GM20000 (cell line): ENCODE data around the gene PPP1R9B.
A peak's percentile ranks its signal among the peaks of the same experiment; 100 is the strongest.

Experiments
- DNase-seq: peaks from one replicate; pipeline ENCODE4 v3.0.0; 2012; ENCODE audit warnings: low spot score
- TF ChIP-seq, protein P1 (sequence below): IDR thresholded peaks from 2 replicates; pipeline ENCODE4 v1.5.1; 2012; ENCODE audit warnings: mild to moderate bottlenecking, control low read depth; ENCODE audit errors: extremely low read depth, missing control alignments

PPP1R9B gene

DNA sequence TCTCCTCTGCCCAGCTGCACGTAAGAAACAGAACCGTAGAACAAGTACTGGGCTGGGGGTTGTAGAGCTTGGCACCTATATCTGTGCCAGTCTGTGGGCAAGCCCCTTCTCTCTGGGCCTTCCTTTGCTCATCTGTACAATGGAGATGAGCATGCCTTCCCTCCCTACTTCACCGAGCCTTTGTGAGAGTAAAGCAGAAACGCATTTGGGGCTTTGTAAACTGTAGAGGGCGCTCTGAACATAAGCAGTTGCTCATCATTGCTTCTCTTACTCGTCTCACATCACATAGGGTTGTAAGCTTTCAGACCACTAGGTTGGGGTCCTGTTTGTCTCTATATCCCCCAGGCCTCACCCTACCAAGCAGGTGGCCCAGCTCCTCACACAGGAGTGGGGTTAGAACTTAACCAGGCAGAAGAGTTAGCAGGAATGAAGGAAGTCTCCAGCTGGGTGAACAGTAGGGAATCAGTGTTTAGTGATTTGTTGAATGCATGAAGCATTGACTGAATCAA lies 35.6 kb downstream of the PPP1R9B start:
- peak; percentile 81 for DNase-seq
- TF ChIP-seq, protein P1, sequence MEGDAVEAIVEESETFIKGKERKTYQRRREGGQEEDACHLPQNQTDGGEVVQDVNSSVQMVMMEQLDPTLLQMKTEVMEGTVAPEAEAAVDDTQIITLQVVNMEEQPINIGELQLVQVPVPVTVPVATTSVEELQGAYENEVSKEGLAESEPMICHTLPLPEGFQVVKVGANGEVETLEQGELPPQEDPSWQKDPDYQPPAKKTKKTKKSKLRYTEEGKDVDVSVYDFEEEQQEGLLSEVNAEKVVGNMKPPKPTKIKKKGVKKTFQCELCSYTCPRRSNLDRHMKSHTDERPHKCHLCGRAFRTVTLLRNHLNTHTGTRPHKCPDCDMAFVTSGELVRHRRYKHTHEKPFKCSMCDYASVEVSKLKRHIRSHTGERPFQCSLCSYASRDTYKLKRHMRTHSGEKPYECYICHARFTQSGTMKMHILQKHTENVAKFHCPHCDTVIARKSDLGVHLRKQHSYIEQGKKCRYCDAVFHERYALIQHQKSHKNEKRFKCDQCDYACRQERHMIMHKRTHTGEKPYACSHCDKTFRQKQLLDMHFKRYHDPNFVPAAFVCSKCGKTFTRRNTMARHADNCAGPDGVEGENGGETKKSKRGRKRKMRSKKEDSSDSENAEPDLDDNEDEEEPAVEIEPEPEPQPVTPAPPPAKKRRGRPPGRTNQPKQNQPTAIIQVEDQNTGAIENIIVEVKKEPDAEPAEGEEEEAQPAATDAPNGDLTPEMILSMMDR = peak; percentile 70

DNA sequence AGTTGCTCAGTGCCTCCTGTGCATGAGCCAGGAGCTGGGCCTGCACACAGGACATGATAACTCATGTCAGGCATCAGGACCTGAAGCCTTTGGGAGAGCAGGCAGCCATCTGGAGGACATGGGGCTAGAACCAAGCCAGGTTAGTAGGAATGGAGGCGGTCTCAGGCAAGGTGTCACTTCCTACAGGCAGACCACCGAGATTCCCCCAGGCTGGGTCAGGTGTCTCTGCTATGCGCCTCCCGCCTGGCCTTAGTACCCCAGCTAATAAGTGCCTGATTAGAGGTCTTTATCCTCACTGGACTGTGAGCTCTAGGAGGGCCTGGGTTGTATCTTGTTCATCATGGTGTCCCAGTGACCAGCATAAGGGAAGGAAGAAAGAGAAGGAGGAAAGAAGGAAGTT lies 36.1 kb downstream of the PPP1R9B start:
- no peak for DNase-seq

DNA sequence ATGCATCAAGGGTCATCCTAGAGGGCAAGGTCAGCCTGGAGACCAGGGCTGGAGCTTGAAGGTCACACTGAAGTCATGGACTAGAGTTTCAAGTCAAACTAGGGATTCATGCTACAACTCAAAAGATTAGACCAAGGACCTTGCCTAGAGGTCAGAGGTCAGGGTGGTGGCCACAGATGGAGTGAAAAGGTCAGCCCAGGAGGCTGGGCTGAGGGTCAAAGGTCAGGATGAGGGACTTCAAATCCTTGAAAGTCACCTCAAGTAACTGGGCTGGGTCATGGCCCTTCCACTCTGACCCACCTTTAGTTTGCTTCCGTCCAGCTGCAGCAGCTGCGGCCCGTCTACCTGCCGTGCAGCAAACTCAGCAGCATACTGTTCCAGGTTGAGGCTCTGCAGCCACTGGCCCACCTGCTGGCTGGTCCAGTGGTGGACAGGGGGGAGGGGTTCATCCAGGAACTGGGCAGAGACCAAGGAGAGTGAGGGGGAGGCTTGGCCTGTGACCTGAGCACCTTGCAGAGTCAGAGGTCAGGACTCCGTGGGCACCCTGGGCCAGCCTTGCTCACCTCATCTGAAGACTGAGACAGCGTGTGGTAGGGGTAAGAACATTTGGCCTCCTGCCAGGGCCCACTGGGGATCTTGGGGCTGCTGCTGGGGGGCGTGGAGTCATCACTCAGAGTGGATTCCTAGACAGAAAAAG lies 36.7 kb downstream of the PPP1R9B start:
- DNase-seq = no peak

More for the DNA sequence above, 36.1 kb downstream of the PPP1R9B start:
- TF ChIP-seq, protein P1 = no peak

DNA sequence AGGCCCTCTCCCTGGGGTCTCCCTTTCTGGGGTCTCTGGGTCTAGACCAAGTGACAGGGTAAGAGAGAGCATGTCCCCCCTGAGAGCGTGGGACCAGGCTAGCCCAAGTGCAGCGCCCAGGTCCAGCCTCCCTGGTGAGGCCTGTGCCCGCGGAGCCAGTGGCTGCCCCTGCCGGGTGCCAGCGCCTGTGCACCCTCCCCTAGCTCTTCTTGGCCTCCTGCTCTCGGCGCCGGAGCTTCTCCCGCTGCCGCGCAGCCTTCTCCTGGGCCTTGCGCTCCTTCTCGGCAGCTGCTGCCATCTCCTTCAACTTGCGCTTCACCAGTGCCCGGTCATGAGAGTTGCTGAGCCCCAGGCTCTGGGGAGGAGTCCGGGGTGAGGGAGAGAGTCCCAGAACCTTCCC lies 37.8 kb downstream of the PPP1R9B start:
- TF ChIP-seq, protein P1 = no peak
- DNase-seq = no peak

More for the DNA sequence above, 36.7 kb downstream of the PPP1R9B start:
- TF ChIP-seq, protein P1 = no peak

DNA sequence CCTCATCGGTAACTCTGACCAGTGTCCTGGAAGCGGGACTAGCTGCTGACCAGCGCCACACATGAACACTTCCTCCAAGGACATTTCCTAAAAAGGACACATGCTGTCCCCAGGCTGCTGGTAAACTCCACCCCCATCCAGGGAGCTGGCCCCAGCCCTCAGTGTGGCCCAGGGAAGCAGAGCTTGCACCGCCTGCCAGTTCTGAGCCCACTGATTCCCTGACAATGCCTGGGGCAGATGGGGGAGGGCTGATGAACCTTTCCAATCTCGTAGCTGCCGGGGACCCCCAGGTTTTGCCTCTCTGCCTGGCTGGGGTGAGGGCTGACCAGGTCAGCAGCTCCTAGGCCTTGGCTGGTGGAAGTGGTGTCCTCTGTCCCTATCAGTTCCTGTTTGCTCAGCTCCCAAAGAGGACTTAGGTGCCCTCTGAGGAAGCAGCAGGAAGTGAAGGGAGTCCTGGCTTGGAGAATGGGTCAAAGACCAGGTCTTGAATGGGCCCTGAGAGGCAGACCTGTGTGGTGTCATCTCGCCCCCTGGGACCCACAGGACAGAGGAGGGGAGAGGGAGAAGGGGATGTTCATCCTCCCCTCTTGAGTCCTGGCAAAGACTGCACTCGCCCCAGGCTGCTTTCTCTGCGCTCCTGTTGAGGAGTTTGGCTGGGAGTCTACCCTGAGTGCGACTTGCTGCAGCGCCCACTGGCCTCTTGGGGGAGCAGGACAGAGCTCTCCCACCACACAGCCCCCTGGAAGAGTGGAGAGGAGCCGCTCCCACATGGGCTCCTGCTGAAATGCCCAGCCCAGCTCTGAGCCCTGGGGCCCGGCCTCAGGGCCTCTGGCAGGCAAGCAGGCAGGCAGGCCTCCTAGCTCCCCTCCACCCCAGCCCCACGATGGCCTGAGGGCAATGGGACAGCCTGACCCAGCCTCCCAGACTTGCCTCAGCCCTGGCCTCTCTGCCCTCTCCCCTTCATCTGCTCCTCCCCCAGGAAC lies 38.5 kb downstream of the PPP1R9B start:
- no peak for DNase-seq
- TF ChIP-seq, protein P1 = no peak

DNA sequence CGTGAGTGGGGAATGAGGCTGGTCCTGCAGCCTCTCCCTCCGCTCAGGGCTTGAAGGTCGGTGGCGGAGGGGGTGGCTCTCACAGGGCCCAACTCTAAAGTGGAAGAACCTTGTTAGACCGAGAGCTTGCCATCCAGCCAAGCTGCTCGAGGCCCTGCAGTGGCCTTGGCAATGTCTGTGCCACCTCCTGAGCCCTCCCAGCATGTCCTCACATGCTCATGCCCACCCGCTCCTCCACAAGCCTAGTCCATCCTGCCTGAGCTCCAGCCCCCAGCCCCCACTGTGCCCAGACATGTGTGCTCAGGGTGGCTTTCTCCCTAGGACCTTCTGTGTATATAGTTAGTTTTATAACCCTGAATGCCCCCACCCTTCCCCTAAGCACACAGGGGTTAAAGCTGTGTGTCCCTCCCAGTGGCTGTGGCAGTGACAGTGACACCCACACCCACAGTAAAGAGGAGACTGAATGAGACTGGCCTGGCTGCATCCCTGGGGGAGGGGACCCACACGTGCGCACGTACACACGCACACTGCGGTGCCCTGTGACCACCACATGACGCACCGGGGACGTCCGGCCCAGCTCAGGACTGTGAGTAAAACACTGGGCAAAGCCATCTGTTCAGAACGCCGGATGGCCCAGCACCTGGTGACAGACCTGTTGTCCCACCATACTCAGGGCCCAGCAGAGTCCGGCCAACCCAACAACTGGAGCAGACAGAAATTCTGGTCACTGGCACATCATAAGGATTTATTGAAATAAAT lies 39.7 kb downstream of the PPP1R9B start:
- no peak for DNase-seq
- TF ChIP-seq, protein P1 = no peak
